MV-4-11 (cell line): ENCODE measurements around the gene DEFB108B.
A peak's percentile ranks its signal among the peaks of the same experiment; 100 is the strongest.
"Not testable (repeated sequence)": the region's sequence is repeated elsewhere in the genome, so short reads cannot be mapped to it uniquely, and the experiment has no call there.

ENCODE experiments used
- DNase-seq: peaks from one replicate; lab custom pipeline; 2025; lab: John Stamatoyannopoulos, UW

Gene DEFB108B, protein sequence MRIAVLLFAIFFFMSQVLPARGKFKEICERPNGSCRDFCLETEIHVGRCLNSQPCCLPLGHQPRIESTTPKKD

DNA sequence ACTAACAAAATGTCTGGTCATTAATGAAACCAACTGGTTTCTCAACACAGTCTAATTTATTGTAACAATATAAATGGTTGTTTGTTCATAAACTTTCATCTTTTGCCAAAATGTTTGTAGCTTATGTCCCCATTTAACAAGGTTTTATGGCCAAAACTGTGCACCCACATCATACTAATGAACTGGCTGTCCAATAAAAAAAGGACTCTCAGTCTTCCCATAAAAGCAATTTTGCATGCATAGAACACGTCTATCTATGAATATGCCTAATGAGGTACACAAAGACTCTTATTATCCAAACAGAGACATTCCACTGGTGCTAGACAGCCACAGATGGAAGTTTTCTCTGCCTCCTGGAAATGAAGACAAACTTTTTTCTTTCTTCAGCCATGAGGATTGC is at the start of gene DEFB108B:
Gene DEFB108B, plus strand, starts transcription at position 390 of the 400 bp plus-strand sequence. Its CDS starts 0 bp downstream, at position 390.
- DNase-seq, result not testable (repeated sequence)

DNA sequence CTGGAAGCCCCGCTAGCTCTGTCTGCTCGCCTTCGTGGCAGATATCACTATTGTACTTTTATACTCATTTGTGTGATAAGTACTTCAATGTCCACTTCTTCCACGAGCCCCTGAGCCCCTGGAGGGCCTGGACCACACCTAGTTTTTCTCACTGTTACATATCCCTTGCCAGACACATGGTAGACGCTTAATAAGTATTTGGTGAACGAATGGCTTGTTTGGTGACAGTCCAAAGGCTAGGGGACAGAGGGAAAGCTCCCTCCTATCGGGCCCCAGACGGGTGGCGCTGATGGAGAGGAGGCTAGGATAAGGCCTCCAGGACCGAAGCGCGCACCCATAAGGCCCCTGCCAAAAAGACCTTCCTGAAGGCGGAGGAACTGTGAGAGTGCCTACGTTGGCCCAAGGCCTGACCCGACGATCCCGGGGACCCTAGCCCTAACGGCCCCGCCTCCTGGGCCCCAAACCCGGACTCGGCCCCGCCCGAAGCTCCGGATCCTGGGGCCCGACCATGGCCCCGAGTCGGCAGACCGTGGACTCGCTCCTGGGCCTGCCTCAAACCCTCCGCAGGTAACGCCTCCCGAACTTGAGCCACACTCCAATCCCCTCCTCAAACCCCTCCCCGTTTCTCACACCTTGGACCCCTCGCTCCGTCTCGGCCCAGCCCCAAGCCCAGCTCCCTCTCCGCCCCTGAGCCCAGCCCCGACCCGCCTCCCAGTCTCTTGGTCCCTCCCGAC is 46.7 kb upstream of the DEFB108B start:
- not testable (repeated sequence) for DNase-seq

DNA sequence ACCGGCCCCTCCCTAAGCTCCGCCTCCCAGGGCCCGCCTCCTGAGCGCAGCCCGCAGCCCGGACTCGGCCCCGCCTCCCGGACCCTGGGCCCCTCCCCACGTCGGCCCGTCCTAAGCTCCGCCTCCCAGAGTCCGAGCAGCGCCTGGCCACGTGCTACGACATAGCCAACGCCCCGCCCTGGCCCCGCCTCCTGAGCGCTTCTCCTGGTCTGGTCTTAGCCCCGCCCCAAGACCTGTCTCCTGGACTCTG is 46.2 kb upstream of the DEFB108B start:
- peak; percentile 96 for DNase-seq

DNA sequence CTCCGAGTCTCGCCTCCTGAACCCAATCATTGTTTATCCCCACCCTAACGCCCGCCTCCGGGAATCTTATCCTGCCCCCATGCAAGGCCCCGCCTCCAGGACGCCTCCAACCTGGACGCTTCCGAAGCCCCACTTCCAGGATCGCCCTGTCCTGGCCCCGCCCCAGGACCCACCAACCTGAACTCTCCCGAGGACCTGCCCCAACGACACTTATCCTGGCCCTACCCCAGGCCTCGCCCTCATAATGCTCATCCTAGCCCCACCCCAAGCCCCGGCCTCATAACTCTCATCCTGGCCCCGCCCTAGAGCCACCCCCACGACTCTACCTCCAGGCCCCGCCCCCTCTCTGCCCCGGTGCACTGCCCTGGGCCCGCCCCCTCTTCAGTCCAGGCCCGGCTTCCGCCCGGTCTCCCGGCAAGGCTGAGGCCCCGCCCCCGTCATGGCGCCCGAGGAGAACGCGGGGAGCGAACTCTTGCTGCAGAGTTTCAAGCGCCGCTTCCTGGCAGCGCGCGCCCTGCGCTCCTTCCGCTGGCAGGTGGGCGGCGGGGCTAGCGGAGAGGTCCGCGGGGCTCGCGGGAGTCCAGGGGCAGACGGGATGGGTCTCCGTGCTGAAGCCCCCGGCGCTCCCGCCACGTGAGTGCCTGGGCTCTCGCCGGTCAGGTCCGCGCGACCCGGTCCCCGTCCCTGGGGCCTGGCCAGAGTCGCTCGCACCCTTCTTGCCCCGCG is 45.7 kb upstream of the DEFB108B start:
- peak; percentile 91 for DNase-seq

- peak; percentile 10 for DNase-seq
Measured at GRCh38 chr11:71787824-71788454, 45.1 kb upstream of the DEFB108B start.

DNA sequence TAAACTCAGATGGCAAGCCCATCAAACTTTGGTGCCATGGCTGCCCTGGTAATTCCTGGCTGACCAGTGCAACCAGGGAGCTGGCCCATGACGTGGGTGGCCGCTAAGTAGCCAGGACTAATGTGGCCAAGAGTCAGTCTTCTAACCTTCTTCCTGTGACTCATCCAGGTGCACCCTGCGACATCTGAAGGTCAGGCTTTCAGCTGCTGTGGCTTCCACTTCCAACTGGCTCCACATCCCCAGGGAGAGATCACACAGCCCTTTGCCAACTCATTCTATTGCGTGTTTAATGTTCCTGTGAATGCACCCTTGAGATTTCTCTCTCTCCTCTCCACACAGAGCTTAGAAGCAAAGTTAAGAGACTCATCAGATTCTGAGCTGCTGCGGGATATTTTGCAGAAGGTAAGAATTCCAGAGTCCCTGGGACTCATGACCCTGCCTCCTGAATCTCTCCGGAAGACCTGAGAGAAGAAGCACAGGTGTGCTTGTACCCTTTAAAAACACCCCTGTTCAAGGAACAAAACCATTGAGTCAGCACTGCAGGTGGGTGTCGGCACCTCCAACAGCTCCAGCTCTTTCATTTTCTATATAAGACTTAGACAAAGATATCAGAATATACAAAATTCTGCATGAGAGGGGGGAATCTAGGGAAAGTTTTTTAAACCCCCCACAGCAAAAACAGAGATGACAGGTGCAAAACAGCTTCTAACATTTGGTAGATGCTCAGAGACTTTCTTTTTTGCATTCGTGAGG is 43.4 kb upstream of the DEFB108B start:
- not testable (repeated sequence) for DNase-seq

DNA sequence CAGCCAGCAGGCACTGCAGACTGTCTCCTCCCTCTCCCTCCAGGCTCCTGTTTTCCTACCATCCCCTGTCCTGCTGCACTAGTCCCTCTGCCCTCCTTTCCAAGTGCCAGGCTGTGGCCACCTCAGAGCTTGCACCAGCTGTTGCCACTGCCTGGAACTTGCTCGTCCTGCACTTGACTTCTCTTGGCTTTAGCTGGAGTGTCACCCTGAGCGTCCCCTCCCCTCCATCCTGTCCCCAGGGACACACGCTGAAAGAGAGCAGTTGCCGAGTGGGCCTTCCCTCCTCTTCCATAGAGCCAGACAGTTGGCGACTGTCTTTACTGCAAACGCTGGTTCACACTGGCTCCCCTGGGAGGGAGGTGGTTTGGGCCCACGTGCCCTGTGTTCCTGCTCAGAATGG is 41.9 kb upstream of the DEFB108B start:
- not testable (repeated sequence) for DNase-seq

DNA sequence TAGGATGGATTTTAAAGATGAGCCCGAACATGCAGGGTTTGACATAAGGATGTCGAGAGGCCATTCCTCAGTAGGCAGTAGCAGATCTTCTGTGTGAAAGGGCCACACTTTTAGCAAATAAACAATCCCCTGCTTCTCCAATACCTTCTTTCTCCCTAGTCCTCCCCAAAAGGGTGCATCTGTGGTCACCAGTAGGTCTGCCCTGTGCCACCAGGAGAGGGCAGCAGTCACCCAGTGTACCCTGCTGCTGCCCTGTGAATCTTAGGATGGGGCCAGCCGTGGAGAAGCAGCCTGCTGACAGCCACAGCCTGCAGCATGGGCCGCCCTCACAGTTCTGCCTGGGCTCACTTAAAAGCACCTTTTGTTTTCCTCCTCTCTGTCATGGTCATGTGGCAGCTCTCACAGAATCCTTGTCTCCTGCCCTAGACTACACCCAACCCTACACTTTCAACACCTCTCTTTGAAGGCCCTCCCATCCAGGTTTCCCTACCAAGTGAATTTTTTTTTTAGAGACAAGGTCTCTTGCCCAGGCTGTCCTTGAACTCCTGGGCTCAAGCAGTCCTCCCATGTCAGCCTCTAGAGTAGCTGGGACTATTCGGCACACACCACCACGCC is 40.3 kb upstream of the DEFB108B start:
- DNase-seq, result peak; percentile 14

GRCh38 chr11:71794386-71795040 is 38.5 kb upstream of the DEFB108B start:
- DNase-seq, result not testable (repeated sequence)

DNA sequence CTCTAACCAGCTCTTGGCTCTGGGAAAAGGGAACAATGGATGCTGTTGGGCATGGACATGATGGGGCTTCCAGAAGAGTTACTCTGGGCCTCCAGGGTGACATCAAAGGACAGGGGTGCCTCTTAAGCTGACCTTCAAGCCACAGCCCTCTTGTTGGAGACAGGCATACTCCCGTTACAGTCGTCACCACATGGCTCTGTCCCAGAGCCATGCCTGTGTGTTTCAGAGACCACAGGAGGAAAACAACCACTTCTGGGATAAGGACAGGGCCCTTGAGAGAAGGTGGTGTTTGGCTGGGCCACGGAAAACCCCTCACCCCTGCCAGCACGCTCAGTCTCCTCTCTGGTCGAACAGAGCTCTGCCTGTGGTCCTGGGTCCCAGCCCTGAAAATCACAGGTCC is 37.8 kb upstream of the DEFB108B start:
- DNase-seq, result not testable (repeated sequence)

DNA sequence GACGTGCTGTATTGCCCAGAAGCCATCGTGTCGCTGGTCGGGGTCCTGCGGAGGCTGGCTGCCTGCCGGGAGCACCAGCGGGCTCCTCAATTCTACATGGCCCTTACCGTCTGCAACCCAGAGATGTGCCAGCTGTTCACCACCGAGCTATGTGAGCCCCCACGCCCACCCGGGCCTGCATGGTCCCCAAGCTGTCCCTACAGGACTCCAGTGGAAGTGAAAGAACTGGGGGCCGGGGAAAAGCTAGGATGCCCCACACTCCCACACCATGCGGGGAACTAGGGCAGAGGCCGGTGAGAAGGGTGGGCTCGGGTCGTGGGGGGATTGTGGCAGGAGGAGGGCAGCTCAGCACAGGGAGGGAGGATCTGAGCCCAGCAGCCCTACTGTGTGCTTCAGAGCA is 37.0 kb upstream of the DEFB108B start:
- not testable (repeated sequence) for DNase-seq

GRCh38 chr11:71796781-71797180 is 36.2 kb upstream of the DEFB108B start:
- DNase-seq, result not testable (repeated sequence)

DNA sequence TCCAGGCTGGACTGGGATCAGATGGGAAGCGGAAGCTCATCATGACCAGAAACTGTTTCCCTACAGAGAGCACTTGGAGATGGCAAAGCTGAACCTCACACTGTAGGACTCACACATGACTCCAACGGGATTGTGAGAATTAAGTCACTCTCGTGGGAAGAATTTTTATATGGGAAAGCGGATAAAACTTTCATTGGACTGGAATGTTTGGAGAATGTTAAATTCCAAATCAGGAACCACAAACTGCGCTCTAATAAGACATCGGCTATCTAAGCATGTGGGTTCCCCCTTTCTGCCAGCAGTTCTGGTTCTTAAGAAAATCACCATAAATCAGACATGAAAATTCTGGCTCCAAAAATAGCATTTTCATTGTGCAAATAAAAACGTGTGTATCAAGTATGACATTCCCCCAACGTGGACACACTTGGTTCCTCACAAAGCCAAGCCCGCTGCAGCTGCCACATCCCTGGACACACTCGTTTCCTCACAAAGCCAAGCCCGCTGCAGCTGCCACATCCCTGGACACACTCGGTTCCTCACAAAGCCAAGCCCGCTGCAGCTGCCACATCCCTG is 33.4 kb upstream of the DEFB108B start:
- not testable (repeated sequence) for DNase-seq

GRCh38 chr11:71800335-71800953 is 32.6 kb upstream of the DEFB108B start:
- DNase-seq, result peak; percentile 65

DNA sequence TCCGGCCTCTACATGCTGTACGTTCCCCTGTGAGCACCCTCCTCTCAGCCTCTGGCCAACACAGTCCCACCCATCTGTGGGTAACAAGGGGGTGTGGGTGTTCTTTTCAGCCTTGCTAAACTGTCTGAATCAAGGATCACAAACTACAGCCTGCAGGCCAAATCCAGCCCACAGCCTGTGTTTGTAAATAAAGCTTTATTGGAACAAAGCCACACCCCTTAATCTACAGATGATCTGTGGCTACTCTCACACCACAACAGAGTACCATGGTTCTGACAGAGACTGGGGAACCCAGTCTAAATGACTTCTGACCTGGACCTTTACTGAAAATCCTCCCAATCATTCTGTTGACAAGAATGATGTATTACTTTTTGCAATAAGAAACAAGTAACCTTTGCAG is 32.0 kb upstream of the DEFB108B start:
- not testable (repeated sequence) for DNase-seq

DNA sequence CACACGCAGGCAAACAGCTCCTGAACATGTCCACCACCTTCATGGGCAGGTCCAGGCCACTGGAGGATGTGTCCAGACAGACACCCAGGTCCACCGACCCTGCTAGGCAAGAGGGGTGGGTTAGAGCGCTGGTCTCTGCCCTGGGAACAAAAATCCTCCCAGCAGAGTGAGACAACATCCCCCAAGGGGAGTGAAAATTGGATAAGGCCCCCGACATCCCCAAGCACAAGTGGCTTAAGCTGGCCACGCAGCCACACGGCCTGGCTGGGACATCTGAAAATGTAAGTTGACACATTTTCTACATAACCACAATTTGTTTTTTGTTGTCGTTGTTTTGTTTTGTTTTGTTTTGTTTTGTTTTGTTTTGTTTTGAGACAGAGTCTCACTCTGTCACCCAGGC is 30.1 kb upstream of the DEFB108B start:
- not testable (repeated sequence) for DNase-seq

DNA sequence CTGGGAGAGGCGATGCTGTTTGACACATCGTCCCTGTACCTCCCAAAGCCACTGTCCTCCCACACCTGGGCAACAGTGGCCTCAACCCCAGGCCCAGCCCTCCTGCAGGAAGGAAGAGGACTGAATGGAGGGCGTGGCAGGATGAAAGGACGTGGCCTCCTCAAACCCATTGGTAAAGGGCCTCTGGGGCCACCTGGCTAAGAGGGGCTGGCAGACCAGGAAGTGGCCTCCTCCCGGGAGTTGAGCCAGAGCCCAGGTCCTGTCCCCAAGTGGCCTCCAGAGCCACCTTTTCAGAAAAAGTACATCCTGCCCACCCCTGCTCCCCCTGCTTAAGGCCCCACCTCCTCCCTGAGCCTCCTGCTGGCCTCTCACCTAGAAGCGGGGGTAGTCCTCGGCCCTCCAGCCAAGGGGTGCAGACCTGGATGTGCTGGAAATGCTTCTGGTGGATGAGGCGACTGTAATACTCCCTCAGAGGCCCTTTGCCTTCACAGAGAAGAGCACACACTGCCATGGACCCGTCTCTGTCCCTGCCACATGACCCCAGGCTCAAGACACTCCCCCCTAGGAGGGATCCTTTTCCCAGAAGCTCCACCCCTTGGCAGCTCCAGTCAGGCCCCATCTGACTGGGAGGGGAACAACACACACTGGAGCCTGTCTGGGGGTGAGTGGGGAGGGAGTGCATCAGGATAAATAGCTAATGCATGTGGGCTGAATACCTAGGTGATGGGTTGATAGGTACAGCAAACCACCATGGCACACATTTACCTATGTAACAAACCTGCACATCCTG is 28.6 kb upstream of the DEFB108B start:
- DNase-seq, result not testable (repeated sequence)

- not testable (repeated sequence) for DNase-seq
Measured at GRCh38 chr11:71812529-71812928, 20.5 kb upstream of the DEFB108B start.
